GM13977 (cell line): ENCODE measurements around the gene LSS.

Experiments
- DNase-seq: peaks from one replicate; pipeline ENCODE4 v3.0.0; 2012; ENCODE audit warnings: low spot score
- CTCF ChIP-seq: IDR thresholded peaks from 2 replicates; pipeline ENCODE4 v1.5.1; 2012; ENCODE audit warnings: mild to moderate bottlenecking, control low read depth; ENCODE audit not compliant: insufficient read depth; ENCODE audit errors: extremely low read depth, missing control alignments
- in situ Hi-C: fragments of 300-500 bp; cut with MboI; formaldehyde crosslinking; loops from one replicate; pipeline ENCODE4 v1.12.0; 2022; ENCODE audit warnings: low sequenced_read_pairs, low pct_unique_long_range_greater_than_20kb, mixed read lengths, inconsistent platforms; ENCODE audit not compliant: unreplicated experiment

LSS gene

DNA sequence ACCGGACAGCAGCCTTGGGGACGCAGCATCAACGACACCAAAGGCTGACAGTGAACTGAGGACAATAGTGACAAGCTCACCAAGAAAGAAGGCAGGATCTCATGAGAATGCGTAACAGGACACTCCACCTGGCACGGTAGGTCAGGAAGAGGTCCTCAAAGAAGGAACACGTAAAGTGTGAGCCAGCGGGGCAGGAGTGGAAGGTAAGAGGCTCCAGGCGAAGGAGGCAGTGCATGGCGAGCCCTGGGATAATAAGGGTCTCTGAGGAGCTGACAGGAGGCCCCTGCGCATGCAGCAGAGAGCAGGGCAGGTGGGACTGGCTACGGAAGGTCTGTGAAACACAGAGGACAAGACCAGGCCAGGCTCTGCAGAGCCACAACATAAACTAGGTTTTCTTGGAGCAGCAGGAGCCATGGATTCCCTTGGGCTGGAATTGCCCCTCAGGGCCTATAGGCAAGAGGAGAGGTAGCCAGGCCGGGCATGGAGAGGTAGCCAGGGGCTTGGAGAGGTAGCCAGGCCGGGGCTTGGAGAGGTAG lies 8.2 kb downstream of the LSS start:
- TF ChIP-seq CTCF: no peak
- in situ Hi-C loops: no loop called here
- no peak for DNase-seq

- no peak for TF ChIP-seq CTCF
- in situ Hi-C loops: no loop called here
- DNase-seq: no peak
Measured at GRCh38 chr21:46219591-46220239, 8.9 kb downstream of the LSS start.

- in situ Hi-C loops: no loop called here
- no peak for TF ChIP-seq CTCF
- DNase-seq: no peak
Measured at GRCh38 chr21:46218906-46219590, 9.5 kb downstream of the LSS start.

DNA sequence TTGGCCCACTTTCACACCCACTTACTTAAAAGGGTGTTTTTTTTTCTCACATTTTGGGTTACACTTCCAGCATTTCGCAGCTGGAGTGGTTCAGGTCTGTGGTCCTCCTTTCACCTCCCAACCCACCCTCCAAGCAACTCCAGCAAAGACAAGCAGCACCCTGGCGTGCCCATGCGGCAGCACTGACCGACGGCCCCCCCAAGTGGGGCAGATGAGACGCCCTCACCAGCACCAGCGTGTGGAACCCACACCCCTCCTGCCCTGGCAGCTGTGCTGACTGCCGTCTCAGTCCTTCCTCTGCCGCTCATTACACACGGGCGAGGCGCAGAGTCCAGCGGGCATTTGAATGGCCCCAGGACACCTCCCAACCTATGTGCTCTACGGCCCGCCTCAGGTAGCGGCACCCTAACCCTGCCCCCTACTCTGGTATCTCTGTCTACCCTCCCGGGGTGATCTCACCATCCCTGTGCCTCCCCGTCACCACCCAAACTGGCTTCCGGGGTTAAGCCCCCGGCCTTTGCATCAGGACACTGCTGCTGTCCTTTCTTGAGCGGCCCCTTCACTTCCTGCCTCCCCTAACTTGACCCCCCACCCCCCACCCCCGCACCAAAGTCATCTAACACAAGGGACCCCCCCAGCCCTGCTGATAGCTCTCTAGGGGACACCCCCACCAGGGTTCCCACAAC lies 10.9 kb downstream of the LSS start:
- in situ Hi-C loops: no loop called here
- TF ChIP-seq CTCF: no peak
- no peak for DNase-seq

- DNase-seq: no peak
- in situ Hi-C loops: no loop called here
- TF ChIP-seq CTCF: no peak
Measured at GRCh38 chr21:46216132-46216747, 12.3 kb downstream of the LSS start.

DNA sequence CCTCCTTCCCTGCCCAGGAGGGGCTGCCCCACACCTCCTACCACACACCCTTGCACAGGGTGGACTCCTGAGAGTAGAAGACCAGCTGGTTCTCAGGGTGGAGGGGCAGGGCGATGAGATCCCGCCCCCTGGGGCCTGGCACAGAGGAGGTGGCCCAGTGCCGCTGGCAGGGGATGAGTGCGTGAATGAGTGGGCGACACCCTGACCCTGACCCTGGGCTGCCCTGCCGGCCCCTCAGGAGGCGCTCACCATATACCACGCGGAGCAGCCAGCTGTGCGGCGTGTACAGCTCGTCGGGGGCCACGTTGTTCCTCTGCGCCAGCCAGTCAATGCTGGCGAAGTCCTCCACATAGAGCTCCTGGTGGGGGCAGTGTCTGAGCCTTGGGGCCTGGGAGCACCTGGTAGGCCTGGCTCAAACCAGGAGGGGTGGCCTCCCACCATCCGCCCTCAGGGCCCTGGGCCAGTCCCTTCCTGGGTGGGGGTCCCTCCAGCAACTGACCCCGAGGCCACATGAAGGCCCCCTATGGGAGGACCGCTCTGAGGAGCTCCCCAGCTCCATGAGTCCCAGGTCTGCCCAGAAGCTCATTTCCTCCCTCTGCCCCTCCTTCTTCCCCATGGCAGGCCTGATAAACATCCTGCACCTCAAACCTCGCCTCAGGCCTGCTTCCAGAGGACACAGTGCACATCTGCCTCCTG lies 13.0 kb downstream of the LSS start:
- no peak for DNase-seq
- TF ChIP-seq CTCF: no peak
- in situ Hi-C loops: no loop called here
